CD4-positive, alpha-beta T cell treated with Interleukin-4 for 4 hours (primary cell): ENCODE data around the gene NME7.
A peak's percentile ranks its signal among the peaks of the same experiment; 100 is the strongest.
"Not testable (repeated sequence)": the region's sequence is repeated elsewhere in the genome, so short reads cannot be mapped to it uniquely, and the experiment has no call there.

Source experiments
- DNase-seq: peaks from one replicate; pipeline ENCODE4 v3.0.0-alpha.2; 2020

The NME7 gene

GRCh38 chr1:169367686-169368405 lies at the start of gene NME7, which contains the start of gene BLZF1:
Gene NME7, minus strand, starts transcription at chr1:169367797. Its CDS starts 87 bp downstream, at chr1:169367710.
Gene BLZF1, plus strand, starts transcription at chr1:169368195. Its CDS starts 1,328 bp downstream, at chr1:169369523.
- DNase-seq = peak; percentile 97

GRCh38 chr1:169414952-169415351 lies 47.4 kb upstream of the NME7 start:
- no peak for DNase-seq

GRCh38 chr1:169408340-169408739 lies 40.7 kb upstream of the NME7 start:
- DNase-seq = not testable (repeated sequence)

- not testable (repeated sequence) for DNase-seq
These were observed 35.0 kb upstream of the NME7 start for GRCh38 chr1:169402578-169402977.

GRCh38 chr1:169395955-169396354 lies 28.4 kb upstream of the NME7 start:
- no peak for DNase-seq

- DNase-seq = no peak
These were observed 24.8 kb upstream of the NME7 start for GRCh38 chr1:169392406-169392805.

DNA sequence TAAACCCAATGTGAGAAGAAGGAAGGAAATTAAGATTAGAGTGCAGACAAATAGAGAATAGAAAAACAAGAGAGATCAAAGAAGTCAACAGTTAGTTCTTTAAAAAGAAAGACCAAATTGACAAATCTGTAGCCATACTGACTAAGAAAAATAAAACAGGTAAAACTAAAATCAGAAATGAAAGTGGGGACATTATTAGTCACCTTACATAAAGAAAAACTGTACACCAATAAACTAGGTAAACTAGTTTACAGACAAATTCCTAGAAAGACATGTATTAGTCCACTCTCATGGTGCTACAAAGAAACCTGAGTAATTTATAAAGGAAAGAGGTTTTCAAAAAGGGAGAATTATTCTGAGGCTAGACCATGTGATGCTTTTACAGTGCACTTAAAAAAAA lies 22.7 kb upstream of the NME7 start:
- DNase-seq = no peak

DNA sequence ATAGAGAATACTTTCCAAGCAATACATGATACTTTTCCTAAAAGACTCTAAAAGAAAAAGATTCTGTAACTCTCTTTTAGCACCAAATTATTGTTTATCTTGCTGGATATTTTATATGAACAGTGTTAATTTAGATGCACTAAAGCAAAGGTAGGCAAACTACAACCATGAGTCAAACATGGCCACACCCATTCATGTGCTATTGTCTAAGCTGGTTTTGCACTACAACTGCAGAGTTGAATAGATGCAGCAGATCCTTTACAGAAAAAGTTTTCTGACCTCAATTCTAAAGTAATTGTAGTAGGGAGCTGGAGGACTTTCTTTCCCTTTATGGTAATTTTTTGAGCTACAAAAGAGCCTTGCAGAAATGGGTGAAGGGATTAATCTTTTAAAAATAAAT lies 19.8 kb upstream of the NME7 start:
- no peak for DNase-seq

DNA sequence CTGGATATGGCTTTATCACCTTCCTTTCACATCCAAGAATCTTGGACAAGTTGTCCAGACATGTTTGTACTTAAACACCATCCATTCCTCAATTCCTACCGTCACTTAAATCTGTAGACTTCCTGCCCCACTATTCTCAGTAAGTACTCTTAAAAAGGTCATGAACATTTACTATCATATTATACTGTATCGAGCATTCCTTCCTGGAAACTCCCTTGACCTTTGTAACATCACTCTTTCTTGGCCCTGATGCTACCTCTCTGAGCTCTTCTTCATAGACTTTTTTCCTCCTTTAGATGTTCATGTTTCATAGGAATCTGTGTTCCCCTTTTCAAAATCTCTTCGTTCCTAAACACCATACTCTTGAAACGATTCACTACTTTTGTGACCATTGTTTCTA lies 15.9 kb upstream of the NME7 start:
- DNase-seq = no peak

DNA sequence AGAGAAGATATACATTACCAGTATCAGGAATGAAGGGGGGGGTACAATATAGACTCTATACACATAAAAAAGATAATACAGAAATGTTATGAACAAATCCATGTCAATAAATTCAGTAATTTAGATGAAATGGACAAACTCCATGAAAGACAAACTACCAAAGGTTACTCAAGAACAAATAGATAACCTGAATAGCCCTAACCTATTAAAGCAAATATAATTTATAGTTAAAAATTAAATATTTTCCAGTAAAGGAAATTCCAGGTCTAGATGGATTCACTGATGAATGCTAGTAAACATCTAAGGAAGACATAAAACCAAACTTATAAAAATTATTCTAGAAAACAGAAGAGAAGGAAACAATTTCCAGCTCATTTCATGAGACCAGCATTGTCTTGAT lies 13.6 kb upstream of the NME7 start:
- DNase-seq = no peak

DNA sequence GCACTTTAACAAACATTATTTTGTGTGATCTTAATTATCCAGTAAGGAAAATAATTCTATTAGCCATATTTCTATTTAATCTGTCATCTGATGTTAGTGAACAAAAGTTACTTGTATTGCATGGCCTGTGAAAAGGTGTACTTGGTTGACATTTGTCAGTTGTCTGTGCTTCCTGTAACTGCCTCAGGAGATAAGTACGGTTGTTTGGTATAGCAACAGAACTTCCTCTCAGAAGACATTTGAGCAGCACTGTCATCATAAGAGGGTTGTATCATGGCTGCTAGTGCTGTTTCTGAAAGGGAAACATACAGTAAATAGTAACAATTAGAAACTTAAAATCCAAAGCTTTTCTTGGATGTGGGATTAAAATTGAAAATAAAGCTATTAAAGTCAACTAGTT lies 3.8 kb upstream of the NME7 start:
- DNase-seq = peak; percentile 29

GRCh38 chr1:169368406-169368769 lies 791 bp upstream of the NME7 start:
- DNase-seq = peak; percentile 16

GRCh38 chr1:169367096-169367685 lies 406 bp downstream of the NME7 start:
- DNase-seq = no peak

DNA sequence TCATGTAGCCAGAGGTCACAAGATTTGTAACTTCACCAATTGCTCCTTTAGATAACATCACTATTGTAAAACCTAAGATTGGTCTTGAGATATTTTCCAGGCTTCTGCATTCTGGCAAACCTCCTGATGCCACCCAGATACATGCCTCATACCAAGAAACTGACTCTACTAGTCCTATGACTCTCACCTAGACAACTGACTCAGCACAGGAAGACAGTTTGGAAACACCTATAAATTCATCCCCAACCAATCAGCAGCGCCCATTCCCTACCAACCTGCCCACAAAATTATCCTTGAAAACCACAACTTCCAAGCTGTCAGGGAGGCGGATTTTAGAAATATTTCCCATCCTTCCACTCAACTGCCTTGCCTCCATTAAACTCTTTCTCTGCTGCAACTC lies 2.6 kb downstream of the NME7 start:
- no peak for DNase-seq

DNA sequence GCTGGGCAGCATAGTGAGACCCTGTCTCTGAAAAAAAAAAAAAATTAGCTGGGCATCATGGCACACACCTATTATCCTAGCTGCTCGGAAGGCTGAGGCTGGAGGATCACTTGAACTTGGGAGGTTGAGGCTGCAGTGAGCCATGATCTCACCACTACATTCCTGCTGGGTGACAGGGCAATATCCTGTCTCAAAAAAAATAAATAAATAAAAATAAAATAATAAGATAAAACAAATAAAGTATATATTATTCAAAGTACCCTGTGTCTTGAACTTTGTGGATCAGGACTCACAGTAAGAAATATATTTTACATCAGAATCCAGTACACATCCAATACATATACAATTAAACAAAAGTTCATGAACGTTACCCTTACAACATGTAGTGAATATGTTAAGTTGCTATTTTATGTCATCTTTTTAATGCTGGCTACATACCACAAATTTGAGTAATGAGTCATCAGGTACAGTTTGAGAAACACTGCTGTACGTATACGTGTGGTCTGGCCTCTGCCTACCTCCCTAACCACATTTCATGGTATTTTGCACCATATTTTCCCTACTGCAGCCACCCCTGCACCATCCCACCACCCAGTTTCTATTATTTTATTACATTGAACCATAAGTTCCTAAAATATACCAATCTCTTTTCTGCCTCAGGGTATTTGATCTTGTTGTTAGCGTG lies 4.4 kb downstream of the NME7 start:
- DNase-seq = peak; percentile 46

GRCh38 chr1:169361281-169361680 lies 6.3 kb downstream of the NME7 start:
- no peak for DNase-seq

DNA sequence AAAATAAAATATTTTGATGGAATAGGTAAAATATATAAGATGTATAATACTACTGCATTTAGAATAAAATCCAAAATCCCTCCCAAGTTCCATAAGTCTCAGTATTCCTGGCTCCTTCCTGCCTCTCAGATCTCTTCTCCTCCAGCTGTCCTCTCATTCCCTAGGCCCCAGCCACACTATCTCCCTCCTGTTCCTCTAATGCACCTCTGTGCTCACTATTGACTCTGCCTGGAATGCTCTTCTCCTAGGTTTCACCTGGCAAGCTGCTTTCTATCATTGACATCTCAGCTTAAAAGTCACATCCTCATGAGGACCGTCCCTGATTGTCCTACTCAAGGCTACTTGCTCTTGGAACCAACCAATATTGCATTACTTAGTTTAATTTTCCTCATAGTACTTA lies 7.2 kb downstream of the NME7 start:
- DNase-seq = no peak

- peak; percentile 73 for DNase-seq
These were observed 19.1 kb downstream of the NME7 start for GRCh38 chr1:169348383-169349036.

DNA sequence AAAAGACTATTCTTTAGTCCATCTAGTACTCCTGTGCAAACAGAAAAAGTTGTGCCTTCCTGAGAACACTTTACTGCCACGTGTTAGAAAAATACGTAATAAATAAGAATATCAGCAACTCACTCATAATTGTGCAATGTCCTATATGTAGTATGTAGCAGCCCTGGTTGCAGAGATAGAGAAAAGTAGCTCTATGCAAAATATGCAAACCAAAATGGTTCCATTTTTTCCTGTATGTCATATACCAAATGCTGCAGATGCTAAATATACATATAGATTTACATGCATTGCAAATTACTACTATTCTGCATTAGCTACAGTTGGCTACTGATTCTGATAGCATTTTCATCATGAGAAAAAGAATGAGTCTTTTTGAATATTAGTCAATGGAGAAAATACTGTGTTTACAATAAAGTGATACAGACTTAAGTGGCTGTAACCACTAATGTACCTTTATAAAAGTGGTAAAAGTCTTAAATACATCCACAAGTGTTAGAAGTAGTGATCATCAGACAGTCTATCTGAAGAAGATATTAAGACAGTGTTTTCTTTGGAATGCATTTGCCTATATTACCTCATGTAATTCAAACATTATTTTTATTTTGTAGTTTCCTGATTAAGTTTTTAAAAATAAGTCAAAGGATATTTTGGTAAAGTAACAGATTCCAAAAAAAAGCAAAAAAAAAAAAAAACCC lies 19.8 kb downstream of the NME7 start:
- no peak for DNase-seq

- DNase-seq = no peak
These were observed 21.5 kb downstream of the NME7 start for GRCh38 chr1:169346036-169346589.

DNA sequence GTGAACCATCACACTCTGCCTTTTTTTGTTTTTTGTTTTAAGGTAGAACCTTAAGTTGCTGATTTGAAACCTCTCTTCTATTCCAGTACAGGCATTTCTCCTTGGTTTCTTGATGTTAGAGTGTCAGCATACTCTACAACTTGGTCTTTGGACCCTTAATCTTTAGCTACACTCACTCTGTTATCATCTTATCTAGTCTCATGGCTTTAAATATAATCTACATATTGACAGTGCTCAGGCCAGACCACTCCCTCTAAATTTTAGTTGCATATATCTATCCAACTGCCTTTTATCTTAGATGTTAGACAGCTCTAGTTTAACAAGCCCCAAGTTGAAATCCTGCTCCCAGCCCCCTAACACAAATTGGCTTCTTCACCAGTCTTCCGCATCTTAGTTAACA lies 22.1 kb downstream of the NME7 start:
- no peak for DNase-seq

DNA sequence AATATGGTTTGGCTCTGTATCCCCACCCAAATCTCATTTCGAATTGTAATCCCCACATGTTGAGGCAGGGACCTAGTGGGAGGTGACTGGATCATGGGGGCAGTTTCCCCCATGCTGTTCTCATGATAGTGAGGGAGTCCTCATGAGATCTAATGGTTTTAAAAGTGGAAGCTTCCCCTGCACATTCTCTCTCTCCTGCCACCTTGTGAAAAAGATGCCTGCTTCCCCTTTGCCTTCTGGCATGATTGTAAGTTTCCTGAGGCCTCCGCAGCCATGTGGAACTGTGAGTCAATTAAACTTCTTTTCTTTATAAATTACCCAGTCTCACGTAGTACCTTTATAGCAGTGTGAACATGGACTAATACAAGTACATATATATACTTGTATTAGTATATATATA lies 25.5 kb downstream of the NME7 start:
- DNase-seq = not testable (repeated sequence)

- DNase-seq = no peak
These were observed 26.7 kb downstream of the NME7 start for GRCh38 chr1:169340882-169341281.
